GM06990 (cell line): ENCODE results near the gene IL20.

Experiments used
- DNase-seq: peaks from one replicate; pipeline ENCODE4 v3.0.0-alpha.2; 2011; ENCODE audit not compliant: insufficient read length; ENCODE audit errors: extremely low read depth
- H3K27me3 ChIP-seq: replicated peaks from 2 replicates; pipeline ENCODE4 v1.6.0; 2011; ENCODE audit warnings: low read length; ENCODE audit not compliant: control insufficient read depth, insufficient read depth
- H3K36me3 ChIP-seq: 2 replicates; pipeline ENCODE4 v1.5.1; 2011; ENCODE audit warnings: low read length; ENCODE audit not compliant: control insufficient read depth, insufficient read depth
- H3K4me3 ChIP-seq: replicated peaks from 2 replicates; pipeline ENCODE4 v1.5.1; 2011; ENCODE audit warnings: low read depth, mild to moderate bottlenecking, control low read depth, low read length
- CTCF ChIP-seq: IDR thresholded peaks from 2 replicates; pipeline ENCODE4 v1.5.1; 2011; ENCODE audit warnings: low read length, control low read depth, mild to moderate bottlenecking, inconsistent platforms; ENCODE audit not compliant: insufficient read depth, poor library complexity, severe bottlenecking

Gene IL20

DNA sequence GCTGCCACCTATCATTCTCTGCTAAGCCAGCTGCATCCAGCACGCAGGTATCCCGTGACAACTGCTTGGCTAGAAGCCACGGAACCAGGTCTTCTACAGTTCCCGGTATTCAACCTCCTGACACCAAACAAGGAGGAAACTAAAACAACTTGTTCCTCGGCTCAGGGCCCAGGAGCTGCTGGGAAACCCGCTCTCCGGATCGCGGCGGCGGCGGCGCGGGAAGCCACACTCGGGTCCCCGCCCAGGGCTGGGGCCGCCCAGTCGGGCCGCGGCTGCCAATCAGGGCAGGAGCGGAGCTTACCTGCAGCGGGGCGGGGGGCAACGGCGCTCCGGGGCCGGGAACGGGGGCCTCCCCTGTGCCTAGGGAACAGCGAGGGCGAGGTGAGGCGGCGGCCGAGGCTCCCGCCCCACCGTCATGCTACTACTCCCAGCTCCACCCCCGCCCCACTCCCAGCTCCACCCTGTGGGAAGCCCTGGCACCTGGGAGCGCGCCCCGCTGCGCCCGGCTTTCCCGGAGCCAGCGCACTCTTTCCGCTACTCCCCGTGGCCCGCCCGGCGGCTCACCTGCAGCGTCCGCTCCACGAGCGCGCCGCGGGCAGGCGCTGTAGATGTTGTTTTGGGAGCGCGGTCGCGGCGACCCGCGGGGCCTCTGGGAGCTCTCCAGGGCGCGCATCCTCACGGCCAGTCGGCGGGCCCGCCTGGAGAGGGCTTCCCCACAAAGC is 43.9 kb downstream of the IL20 start:
- Histone ChIP-seq H3K36me3 (peaks cover 49% of the 10 kb centered on the region), H3K27me3 (no peaks in the 10 kb centered on the region), H3K4me3 (no peak overlapping the region)
- no peak for TF ChIP-seq CTCF
- no peak for DNase-seq

GRCh38 chr1:206909883-206910318 is 44.5 kb downstream of the IL20 start:
- Histone ChIP-seq H3K4me3 (no peak overlapping the region), H3K36me3 (peaks cover 46% of the 10 kb centered on the region), H3K27me3 (no peaks in the 10 kb centered on the region)
- TF ChIP-seq CTCF, result no peak
- no peak for DNase-seq

DNA sequence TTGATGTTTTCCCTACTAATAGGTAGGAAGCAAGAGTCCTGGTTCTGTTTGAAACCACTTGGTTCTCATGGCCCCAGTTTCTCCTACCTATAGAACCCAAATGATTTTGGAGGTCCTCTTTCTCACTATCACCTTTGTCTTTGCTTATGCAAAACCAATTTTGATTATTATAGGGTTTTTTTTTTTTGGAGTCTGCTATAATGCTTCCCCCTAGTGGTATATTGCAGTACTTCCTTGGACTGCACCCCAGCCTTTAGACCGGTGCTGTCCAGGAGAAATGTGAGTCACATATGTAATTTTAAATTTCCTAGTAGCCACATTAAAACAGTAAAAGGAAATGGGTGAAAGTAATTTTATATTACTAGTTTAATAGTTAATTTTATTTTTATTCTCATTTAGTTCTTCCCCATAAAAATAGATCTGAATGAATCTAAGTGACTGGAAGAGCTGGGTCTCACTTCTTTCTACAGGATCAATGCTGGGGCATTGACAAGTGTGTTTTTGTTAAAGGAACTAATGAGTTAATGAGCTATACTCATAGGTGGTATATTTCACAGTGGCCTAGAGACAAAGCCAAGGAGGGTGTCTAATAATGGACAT is 45.7 kb downstream of the IL20 start:
- Histone ChIP-seq H3K36me3 (peaks cover 44% of the 10 kb centered on the region), H3K4me3 (no peak overlapping the region), H3K27me3 (no peaks in the 10 kb centered on the region)
- peak; percentile 66 for TF ChIP-seq CTCF
- no peak for DNase-seq

- H3K4me3 ChIP-seq, result no peak overlapping the region
- no peak for DNase-seq
- peaks cover 40% of the 10 kb centered on the region for H3K36me3 ChIP-seq
- TF ChIP-seq CTCF, result peak; percentile 77
- H3K27me3 ChIP-seq, result no peaks in the 10 kb centered on the region
Measured at GRCh38 chr1:206912445-206913095, 47.1 kb downstream of the IL20 start.

DNA sequence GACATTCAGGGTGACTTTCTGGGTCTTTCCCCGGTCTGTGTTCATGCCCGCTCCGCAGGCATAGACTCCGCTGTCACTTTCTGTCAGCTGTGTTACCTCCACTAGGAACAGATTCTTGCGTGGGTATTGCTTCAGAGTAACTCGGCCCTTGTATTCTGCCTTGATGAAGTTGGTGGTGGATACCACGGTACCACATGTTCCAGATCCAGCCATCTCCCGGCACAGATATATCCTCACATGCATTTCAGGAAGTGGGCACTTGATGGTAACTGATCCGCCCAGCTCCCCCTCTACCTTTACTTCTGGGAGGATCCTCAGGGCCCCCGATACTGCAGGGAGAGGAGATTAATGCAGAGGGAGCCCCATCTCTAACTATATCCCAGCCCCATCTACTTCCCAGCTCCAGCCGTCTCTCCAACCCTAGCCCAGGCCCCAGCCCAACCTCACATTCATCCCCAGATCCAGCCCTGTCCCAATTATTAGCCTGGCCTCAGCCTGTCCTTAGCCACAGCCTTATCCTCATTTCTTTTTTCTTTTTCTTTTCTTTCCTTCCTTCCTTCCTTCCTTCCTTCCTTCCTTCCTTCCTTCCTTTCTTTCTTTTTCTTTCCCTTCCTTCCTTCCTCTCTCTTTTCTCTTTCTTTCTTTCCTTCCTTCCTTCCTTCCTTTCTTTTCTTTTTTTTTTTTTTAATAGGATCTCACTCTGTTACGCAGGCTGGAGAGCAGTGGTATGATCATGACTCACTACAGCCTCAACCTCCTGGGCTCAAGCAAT is 48.5 kb downstream of the IL20 start:
- H3K27me3 ChIP-seq, result no peaks in the 10 kb centered on the region
- no peak overlapping the region for H3K4me3 ChIP-seq
- no peak for DNase-seq
- TF ChIP-seq CTCF, result no peak
- H3K36me3 ChIP-seq, result peaks cover 35% of the 10 kb centered on the region
